ENCODE results near the gene ACAD10.

The ACAD10 gene

GRCh38 chr12:111775205-111776193, 89.6 kb downstream of the ACAD10 start:
- no peak overlapping the region for H3K4me3 ChIP-seq (ENCODE audit: insufficient read depth, low read depth, low read length)
- WGBS, 2 experiments, result 92 to 93% methylated on average over 15 of the region's 15 CpGs

GRCh38 chr12:111776836-111777344, 91.0 kb downstream of the ACAD10 start:
- Histone ChIP-seq H3K4me3 (ENCODE audit: insufficient read depth, low read depth, low read length) (no peak overlapping the region), H3K4me1 (ENCODE audit: control insufficient read depth, insufficient read depth, low read length) (no peaks in the 10 kb centered on the region), H3K27ac (ENCODE audit: insufficient read depth, low read depth, low read length, poor library complexity, severe bottlenecking) (no peak overlapping the region), H3K9me3 (ENCODE audit: control insufficient read depth, low read length) (no peaks in the 10 kb centered on the region), H3K27me3 (ENCODE audit: control insufficient read depth, insufficient read depth, low read length, poor library complexity, severe bottlenecking) (no peaks in the 10 kb centered on the region), H3K36me3 (ENCODE audit: control insufficient read depth, insufficient read depth, low read length) (no peaks in the 10 kb centered on the region)
- 94 to 96% methylated on average over 3 of the region's 3 CpGs for WGBS, 2 experiments

More at GRCh38 chr12:111775205-111776193, 89.6 kb downstream of the ACAD10 start:
- Histone ChIP-seq H3K4me1 (ENCODE audit: control insufficient read depth, insufficient read depth, low read length) (no peaks in the 10 kb centered on the region), H3K27me3 (ENCODE audit: control insufficient read depth, insufficient read depth, low read length, poor library complexity, severe bottlenecking) (no peaks in the 10 kb centered on the region), H3K9me3 (ENCODE audit: control insufficient read depth, low read length) (no peaks in the 10 kb centered on the region), H3K27ac (ENCODE audit: insufficient read depth, low read depth, low read length, poor library complexity, severe bottlenecking) (no peak overlapping the region), H3K36me3 (ENCODE audit: control insufficient read depth, insufficient read depth, low read length) (no peaks in the 10 kb centered on the region)

- 92 to 94% methylated on average over 16 of the region's 16 CpGs for WGBS, 2 experiments
- no peaks in the 10 kb centered on the region for H3K4me1 ChIP-seq (ENCODE audit: control insufficient read depth, insufficient read depth, low read length)
- H3K9me3 ChIP-seq (ENCODE audit: control insufficient read depth, low read length), result no peaks in the 10 kb centered on the region
- no peaks in the 10 kb centered on the region for H3K27me3 ChIP-seq (ENCODE audit: control insufficient read depth, insufficient read depth, low read length, poor library complexity, severe bottlenecking)
- no peak overlapping the region for H3K27ac ChIP-seq (ENCODE audit: insufficient read depth, low read depth, low read length, poor library complexity, severe bottlenecking)
- H3K36me3 ChIP-seq (ENCODE audit: control insufficient read depth, insufficient read depth, low read length), result no peaks in the 10 kb centered on the region
- H3K4me3 ChIP-seq (ENCODE audit: insufficient read depth, low read depth, low read length), result no peak overlapping the region
These were observed 91.6 kb downstream of the ACAD10 start for GRCh38 chr12:111777345-111778045.

GRCh38 chr12:111780166-111780565, 94.3 kb downstream of the ACAD10 start:
- no peaks in the 10 kb centered on the region for H3K9me3 ChIP-seq (ENCODE audit: control insufficient read depth, low read length)
- no peaks in the 10 kb centered on the region for H3K27me3 ChIP-seq (ENCODE audit: control insufficient read depth, insufficient read depth, low read length, poor library complexity, severe bottlenecking)
- no peak overlapping the region for H3K27ac ChIP-seq (ENCODE audit: insufficient read depth, low read depth, low read length, poor library complexity, severe bottlenecking)
- H3K4me1 ChIP-seq (ENCODE audit: control insufficient read depth, insufficient read depth, low read length), result no peaks in the 10 kb centered on the region
- WGBS, 2 experiments, result 93% methylated on average over 10 of the region's 10 CpGs
- H3K4me3 ChIP-seq (ENCODE audit: insufficient read depth, low read depth, low read length), result no peak overlapping the region
- H3K36me3 ChIP-seq (ENCODE audit: control insufficient read depth, insufficient read depth, low read length), result peaks cover 4% of the 10 kb centered on the region

- Histone ChIP-seq H3K4me1 (ENCODE audit: control insufficient read depth, insufficient read depth, low read length) (no peaks in the 10 kb centered on the region), H3K27ac (ENCODE audit: insufficient read depth, low read depth, low read length, poor library complexity, severe bottlenecking) (no peak overlapping the region), H3K4me3 (ENCODE audit: insufficient read depth, low read depth, low read length) (no peak overlapping the region), H3K36me3 (ENCODE audit: control insufficient read depth, insufficient read depth, low read length) (peaks cover 4% of the 10 kb centered on the region), H3K9me3 (ENCODE audit: control insufficient read depth, low read length) (no peaks in the 10 kb centered on the region), H3K27me3 (ENCODE audit: control insufficient read depth, insufficient read depth, low read length, poor library complexity, severe bottlenecking) (no peaks in the 10 kb centered on the region)
- WGBS, 2 experiments, result 89 to 94% methylated on average over 5 of the region's 5 CpGs
These were observed 94.8 kb downstream of the ACAD10 start for GRCh38 chr12:111780615-111781014.

GRCh38 chr12:111781085-111781658, 95.3 kb downstream of the ACAD10 start:
- WGBS, 2 experiments, result 95 to 96% methylated on average over 2 of the region's 2 CpGs
- H3K27me3 ChIP-seq (ENCODE audit: control insufficient read depth, insufficient read depth, low read length, poor library complexity, severe bottlenecking), result no peaks in the 10 kb centered on the region
- peaks cover 4% of the 10 kb centered on the region for H3K36me3 ChIP-seq (ENCODE audit: control insufficient read depth, insufficient read depth, low read length)
- H3K4me1 ChIP-seq (ENCODE audit: control insufficient read depth, insufficient read depth, low read length), result no peaks in the 10 kb centered on the region
- no peak overlapping the region for H3K27ac ChIP-seq (ENCODE audit: insufficient read depth, low read depth, low read length, poor library complexity, severe bottlenecking)
- H3K4me3 ChIP-seq (ENCODE audit: insufficient read depth, low read depth, low read length), result no peak overlapping the region
- no peaks in the 10 kb centered on the region for H3K9me3 ChIP-seq (ENCODE audit: control insufficient read depth, low read length)

- Histone ChIP-seq H3K4me3 (ENCODE audit: insufficient read depth, low read depth, low read length) (no peak overlapping the region), H3K9me3 (ENCODE audit: control insufficient read depth, low read length) (no peaks in the 10 kb centered on the region), H3K36me3 (ENCODE audit: control insufficient read depth, insufficient read depth, low read length) (peaks cover 9% of the 10 kb centered on the region), H3K27me3 (ENCODE audit: control insufficient read depth, insufficient read depth, low read length, poor library complexity, severe bottlenecking) (no peaks in the 10 kb centered on the region), H3K27ac (ENCODE audit: insufficient read depth, low read depth, low read length, poor library complexity, severe bottlenecking) (no peak overlapping the region), H3K4me1 (ENCODE audit: control insufficient read depth, insufficient read depth, low read length) (no peaks in the 10 kb centered on the region)
- WGBS, 2 experiments, result 94% methylated on average over 17 of the region's 17 CpGs
These were observed 97.2 kb downstream of the ACAD10 start for GRCh38 chr12:111783046-111783445.

- Histone ChIP-seq H3K36me3 (ENCODE audit: control insufficient read depth, insufficient read depth, low read length) (peaks cover 9% of the 10 kb centered on the region), H3K27ac (ENCODE audit: insufficient read depth, low read depth, low read length, poor library complexity, severe bottlenecking) (no peak overlapping the region), H3K4me3 (ENCODE audit: insufficient read depth, low read depth, low read length) (no peak overlapping the region), H3K9me3 (ENCODE audit: control insufficient read depth, low read length) (no peaks in the 10 kb centered on the region), H3K4me1 (ENCODE audit: control insufficient read depth, insufficient read depth, low read length) (no peaks in the 10 kb centered on the region), H3K27me3 (ENCODE audit: control insufficient read depth, insufficient read depth, low read length, poor library complexity, severe bottlenecking) (no peaks in the 10 kb centered on the region)
- 90 to 94% methylated on average over 4 of the region's 4 CpGs for WGBS, 2 experiments
These were observed 99.1 kb downstream of the ACAD10 start for GRCh38 chr12:111784953-111785352.

GRCh38 chr12:111785651-111786050, 99.8 kb downstream of the ACAD10 start:
- H3K9me3 ChIP-seq (ENCODE audit: control insufficient read depth, low read length), result no peaks in the 10 kb centered on the region
- H3K27me3 ChIP-seq (ENCODE audit: control insufficient read depth, insufficient read depth, low read length, poor library complexity, severe bottlenecking), result no peaks in the 10 kb centered on the region
- H3K4me1 ChIP-seq (ENCODE audit: control insufficient read depth, insufficient read depth, low read length), result no peaks in the 10 kb centered on the region
- no peak overlapping the region for H3K27ac ChIP-seq (ENCODE audit: insufficient read depth, low read depth, low read length, poor library complexity, severe bottlenecking)
- no peak overlapping the region for H3K4me3 ChIP-seq (ENCODE audit: insufficient read depth, low read depth, low read length)
- 93 to 100% methylated on average over 1 to 2 of the region's 2 CpGs for WGBS, 2 experiments
- H3K36me3 ChIP-seq (ENCODE audit: control insufficient read depth, insufficient read depth, low read length), result peaks cover 9% of the 10 kb centered on the region
